ENCODE measurements around the gene CYP3A5. TPM values are rescaled to one million over a fixed set of nuclear protein-coding genes. Genes with fewer than 3 reads are reported as not detected.
"Not testable (repeated sequence)": the region's sequence is repeated elsewhere in the genome, so short reads cannot be mapped to it uniquely, and the experiment has no call there.

Gene CYP3A5
- total RNA-seq, 1 donor from 2014 or later: not detected

DNA sequence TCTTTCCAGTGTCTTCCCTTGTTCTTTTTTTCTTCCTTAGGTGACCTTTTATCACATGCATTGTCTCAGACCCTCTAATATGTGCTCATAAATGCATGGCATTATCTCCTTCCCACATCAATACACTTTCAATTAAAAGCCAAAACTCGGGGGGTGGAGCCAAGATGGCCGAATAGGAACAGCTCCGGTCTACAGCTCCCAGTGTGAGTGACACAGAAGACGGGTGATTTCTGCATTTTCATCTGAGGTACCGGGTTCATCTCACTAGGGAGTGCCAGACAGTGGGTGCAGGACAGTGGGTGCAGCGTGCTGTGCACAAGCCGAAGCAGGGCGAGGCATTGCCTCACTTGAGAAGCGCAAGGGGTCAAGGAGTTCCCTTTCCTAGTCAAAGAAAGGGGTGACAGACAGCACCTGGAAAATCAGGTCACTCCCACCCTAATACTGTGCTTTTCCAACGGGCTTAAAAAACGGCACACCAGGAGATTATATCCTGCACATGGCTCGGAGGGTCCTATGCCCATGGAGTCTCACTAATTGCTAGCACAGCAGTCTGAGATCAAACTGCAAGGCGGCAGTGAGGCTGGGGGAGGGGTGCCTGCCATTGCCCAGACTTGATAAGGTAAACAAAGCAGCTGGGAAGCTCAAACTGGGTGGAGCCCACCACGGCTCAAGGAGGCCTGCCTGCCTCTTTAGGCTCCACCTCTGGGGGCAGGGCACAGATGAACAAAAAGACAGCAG, 6.2 kb upstream of the CYP3A5 start:
- DNase-seq (ENCODE audit: extremely low read depth, low read depth, low spot score): not testable (repeated sequence)

DNA sequence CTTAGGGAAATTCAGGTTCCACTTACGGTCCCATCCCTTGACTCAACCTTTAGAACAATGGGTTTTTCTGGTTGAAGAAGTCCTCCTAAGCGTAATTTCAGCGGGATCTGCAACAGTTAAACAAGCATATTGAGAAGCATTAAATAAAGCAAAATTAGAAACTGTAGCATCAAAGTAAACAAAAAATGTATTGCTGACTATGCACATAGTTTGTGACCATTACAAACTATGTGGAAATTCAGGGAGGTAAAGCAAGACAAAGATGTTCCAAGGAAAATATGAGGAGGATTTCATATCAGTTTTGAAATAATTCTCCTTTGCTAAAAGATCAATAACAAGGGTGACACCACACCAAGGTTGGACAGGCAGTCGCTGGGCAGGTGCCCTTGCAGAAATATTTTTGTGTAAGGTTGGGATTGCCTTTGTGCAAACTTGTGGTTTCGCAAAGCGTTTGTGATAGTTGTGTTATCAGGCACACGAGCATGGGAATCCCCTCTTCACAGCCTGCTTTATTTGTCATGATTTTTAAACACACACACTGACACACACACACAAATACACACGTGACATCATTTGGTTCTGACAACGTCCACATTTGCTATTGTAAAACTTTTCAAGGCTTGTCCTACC, 5.4 kb upstream of the CYP3A5 start:
- no peak for DNase-seq (ENCODE audit: extremely low read depth, low read depth, low spot score)

GRCh38 chr7:99679032-99679399, 780 bp downstream of the CYP3A5 start:
- no peak for DNase-seq (ENCODE audit: extremely low read depth, low read depth, low spot score)

DNA sequence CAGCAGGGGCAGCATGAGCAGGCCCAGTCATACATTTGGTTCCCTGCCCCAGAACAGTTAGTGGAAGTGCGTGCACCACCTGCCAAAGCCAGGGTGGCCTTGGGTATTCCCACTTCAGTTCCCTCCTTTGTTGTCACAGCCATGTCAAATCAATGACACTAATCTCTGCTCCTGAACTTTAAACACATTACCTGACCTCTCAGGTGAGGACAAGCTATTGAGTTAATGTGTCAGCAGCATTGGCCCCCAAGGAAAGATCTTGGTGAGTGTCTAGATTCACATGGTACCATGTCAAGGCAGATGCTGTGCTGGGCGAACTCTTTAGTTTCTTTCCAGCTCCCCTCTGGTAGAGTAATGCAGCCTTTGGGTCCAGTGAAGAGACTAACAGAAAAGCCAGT, 2.1 kb downstream of the CYP3A5 start:
- DNase-seq (ENCODE audit: extremely low read depth, low read depth, low spot score): no peak

DNA sequence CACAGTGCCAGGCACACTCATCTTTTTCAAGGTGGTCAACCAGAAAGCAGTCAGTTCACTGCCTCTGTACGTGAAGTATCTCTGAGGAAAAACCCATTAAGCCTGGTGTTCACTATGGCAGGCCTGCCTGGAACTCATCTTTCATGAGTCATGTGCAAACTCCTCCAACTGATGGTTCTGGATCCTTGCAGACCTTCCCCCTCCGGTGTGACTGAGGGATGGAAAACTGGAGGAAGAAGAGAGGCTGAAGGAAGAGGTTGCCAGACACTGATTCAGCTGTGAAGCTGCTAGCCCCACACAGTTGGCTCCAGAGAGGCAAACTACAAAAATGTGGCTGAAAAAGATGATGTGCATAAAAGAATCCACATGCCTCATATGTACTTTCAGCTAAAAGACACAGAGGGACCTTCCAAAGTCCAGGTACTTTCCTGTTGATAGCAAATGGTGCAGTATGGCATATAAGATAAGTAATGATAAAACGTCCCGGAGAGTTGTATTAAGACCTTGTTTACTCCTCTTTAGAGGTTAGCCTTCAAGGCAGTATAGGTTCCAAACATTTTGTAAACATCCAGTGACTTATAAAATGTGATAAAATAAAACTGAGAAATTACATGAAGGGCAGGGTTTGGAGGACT, 2.7 kb downstream of the CYP3A5 start:
- DNase-seq (ENCODE audit: extremely low read depth, low read depth, low spot score): no peak

DNA sequence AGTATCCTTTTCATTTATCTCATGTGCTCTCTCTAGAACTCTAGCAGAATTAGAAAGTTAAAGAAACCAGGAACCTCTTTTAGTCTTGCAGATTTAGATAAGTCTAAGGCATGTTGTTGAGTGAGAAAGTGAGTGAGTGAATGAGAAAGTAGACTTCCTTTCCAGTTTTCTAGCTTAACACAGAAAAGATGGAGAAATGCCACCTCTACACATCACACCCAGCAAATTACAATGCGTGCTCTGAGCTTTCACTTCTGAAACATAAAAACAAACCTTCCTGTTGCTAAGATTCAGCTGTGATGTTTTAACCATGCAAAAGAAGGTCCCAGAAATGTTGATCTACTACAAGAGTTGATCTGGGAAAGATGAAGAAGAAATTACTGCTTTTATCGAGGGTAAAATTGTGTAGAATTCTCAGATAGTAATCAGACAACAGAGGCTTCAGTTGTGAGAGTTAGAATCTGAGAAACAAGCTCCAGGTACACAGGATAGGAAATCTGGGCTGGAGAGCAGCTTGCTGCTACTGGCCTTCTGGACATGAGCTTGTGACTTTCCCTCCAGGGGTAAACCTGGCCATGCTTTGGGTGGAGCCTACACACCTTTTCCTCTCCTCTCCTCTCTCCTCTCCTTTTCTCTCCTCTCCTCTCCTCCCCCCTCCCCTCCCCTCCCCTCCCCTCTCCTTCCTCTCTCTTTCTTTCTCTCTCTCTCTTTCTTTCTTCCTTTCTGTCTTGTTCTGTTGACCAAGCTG, 4.6 kb downstream of the CYP3A5 start:
- no peak for DNase-seq (ENCODE audit: extremely low read depth, low read depth, low spot score)

DNA sequence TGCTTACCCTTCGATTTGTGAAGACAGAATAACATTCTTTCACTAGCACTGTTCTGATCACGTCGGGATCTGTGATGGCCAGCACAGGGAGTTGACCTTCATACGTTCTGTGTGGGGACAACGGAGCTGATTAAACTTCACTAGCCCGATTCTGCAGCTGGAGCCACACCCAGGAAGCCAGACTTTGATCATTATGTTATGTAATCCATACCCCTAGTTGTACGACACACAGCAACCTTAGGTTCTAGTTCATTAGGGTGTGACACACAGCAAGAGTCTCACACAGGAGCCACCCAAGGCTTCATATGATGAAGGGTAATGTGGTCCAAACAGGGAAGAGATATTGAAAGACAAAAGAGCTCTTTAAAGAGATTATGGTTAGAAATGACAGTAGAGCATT, 7.2 kb downstream of the CYP3A5 start:
- no peak for DNase-seq (ENCODE audit: extremely low read depth, low read depth, low spot score)

GRCh38 chr7:99669782-99670181, 10.0 kb downstream of the CYP3A5 start:
- no peak for DNase-seq (ENCODE audit: extremely low read depth, low read depth, low spot score)

DNA sequence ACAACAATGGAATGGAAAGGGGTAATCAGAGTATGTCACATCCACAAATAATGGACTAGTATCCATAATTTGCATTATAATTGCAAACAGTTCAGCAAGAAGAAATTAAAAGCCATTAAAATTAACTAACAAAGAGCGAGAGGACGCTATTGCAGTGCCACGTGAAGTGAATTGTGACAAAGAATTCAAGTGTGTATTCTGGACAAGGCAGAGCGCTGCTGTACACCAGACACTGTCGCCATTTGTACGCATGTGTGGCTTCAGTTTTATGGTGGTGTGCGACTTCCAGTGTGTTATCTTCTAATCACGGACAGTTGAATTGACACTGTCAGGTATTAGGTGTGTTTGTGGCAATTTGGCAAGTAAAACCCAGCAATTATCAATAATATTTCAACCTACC, 11.3 kb downstream of the CYP3A5 start:
- no peak for DNase-seq (ENCODE audit: extremely low read depth, low read depth, low spot score)

GRCh38 chr7:99667179-99667578, 12.6 kb downstream of the CYP3A5 start:
- DNase-seq (ENCODE audit: extremely low read depth, low read depth, low spot score): no peak

DNA sequence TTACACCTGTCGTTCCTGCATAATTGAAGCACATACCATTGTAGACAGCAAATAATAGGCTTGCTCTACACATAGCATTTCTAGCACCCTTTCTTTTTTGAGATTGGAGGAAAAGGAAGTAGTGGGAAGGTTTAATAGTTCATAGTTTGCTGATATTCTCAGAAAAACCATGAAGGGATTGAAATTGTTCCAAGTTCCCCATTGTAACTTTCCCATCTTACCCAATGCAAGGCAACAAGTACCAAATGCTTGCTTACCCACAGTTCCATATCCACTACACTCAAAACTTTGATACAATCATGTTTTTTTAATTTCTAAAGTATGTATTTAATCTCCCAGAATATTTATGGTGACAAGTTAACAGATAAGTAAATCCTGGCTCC, 13.8 kb downstream of the CYP3A5 start:
- DNase-seq (ENCODE audit: extremely low read depth, low read depth, low spot score): no peak

GRCh38 chr7:99665312-99666012, 14.3 kb downstream of the CYP3A5 start:
- DNase-seq (ENCODE audit: extremely low read depth, low read depth, low spot score): no peak

GRCh38 chr7:99657879-99658278, 21.9 kb downstream of the CYP3A5 start:
- DNase-seq (ENCODE audit: extremely low read depth, low read depth, low spot score): not testable (repeated sequence)

DNA sequence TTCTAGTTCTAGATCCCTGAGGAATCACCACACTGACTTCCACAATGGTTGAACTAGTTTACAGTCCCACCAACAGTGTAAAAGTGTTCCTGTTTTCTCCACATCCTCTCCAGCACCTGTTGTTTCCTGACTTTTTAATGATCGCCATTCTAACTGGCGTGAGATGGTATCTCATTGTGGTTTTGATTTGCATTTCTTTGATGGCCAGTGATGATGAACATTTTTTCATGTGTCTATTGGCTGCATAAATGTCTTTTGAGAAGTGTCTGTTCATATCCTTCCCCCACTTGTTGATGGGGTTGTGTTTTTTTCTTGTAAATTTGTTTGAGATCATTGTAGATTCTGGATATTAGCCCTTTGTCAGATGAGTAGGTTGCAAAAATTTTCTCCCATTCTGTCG, 25.2 kb downstream of the CYP3A5 start:
- not testable (repeated sequence) for DNase-seq (ENCODE audit: extremely low read depth, low read depth, low spot score)

DNA sequence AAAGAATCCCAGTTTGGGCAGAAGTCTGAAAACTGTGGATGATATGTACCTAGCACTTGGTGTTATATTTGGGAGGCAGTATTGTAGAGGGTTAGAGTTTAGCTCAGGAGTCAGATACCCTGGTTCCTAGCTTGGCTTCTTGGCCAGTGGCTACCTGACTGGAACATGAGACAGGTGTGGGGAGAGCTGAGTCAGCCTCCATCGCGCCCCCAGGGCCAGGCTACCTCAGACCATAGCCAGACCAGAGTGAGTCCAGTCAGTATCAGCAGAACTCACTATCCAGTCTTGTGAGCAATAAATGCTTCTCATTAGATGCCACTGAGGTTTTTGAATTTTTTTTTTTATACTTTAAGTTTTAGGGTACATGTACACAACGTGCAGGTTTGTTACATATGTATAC, 26.0 kb downstream of the CYP3A5 start:
- DNase-seq (ENCODE audit: extremely low read depth, low read depth, low spot score): no peak

GRCh38 chr7:99653269-99653668, 26.5 kb downstream of the CYP3A5 start:
- DNase-seq (ENCODE audit: extremely low read depth, low read depth, low spot score): not testable (repeated sequence)

DNA sequence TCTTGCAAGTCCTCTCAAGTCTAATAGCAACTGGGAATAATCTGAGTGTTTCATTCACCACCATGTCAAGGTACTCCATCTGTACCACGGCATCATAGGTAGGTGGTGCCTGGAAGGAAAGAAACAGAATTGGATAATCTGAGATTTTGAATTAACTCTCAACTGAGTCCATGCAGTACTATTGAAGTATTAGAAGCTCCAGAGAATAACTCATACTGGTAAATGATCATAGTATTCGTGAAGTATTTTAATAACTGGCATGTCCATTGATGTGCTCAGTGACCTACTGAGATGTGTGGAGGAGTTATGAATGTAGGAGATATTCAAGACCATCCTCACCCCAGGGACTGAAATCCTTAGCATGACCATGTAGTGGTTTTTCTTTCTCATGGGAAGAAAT, 27.1 kb downstream of the CYP3A5 start:
- DNase-seq (ENCODE audit: extremely low read depth, low read depth, low spot score): no peak

DNA sequence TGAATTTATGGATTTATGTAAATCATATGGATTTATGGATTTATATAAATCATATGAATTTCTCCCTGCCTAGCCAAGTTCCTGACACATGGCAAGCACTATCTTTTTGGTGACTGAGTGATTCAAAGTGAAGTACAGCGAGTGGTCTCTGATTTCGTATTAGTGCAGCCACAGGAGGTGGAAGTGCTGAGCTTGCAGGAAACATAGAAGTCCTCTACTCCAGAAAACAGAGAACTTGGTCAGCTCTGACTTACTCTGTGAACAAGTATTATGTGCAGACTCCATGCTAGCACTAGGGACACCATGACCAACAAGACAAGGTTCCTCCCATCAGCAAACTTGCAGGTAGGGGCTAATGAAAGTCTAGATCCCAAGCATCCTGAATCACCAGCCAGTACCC, 28.5 kb downstream of the CYP3A5 start:
- no peak for DNase-seq (ENCODE audit: extremely low read depth, low read depth, low spot score)

- no peak for DNase-seq (ENCODE audit: extremely low read depth, low read depth, low spot score)
Observed at GRCh38 chr7:99648843-99649242, 31.0 kb downstream of the CYP3A5 start.

- no peak for DNase-seq (ENCODE audit: extremely low read depth, low read depth, low spot score)
Observed at GRCh38 chr7:99645590-99645989, 34.2 kb downstream of the CYP3A5 start.

DNA sequence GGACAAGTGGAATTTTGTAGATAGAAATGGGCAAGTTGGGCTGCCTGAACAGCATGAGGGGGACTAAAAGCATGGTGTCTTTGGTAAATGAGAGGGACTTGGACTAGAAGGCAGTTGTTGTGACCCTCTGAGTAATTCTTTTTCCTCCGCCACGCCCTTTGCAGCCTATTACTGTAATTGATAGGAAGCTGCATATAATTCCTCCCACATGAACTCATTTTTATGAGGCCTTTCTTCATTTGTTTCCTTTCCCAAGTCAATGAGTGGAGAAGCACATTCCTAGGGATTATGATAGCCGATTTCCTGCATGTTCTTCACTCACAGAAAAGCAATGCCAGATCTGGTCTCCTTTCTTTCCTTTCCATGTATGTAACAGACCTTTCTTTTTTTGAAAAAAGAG, 35.4 kb downstream of the CYP3A5 start:
- no peak for DNase-seq (ENCODE audit: extremely low read depth, low read depth, low spot score)
